Fibroblast of skin of scalp (primary cell): Measurements from ENCODE around the gene KCNT1.

Source experiments
- DNase-seq: peaks from one replicate; pipeline ENCODE4 v3.0.0-alpha.2; 2013

Gene KCNT1

DNA sequence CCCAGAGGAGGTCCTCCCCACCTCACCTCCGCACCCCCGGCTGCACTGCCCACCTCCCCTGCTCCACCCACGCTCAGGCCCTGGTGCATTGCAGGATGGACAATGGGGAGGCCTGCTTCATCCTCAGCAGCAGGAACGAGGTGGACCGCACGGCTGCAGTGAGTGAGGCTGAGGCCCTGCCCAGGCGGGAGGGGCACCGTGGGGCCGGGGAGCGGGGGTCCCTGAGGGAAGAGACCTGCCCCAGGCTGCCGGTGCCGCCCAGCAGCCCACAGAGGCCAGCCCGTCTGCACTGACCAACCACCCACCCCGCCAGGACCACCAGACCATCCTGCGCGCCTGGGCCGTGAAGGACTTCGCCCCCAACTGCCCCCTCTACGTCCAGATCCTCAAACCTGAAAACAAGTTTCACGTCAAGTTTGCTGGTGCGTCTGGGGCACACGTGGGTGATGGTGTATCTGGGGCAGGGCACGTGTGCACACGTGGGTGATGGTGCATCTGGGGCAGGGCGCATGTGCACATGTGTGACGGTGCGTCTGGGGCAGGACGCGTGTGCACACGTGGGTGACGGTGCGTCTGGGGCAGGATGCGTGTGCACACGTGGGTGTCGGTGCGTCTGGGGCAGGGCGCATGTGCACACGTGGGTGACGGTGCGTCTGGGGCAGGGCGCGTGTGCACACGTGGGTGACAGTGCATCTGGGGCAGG lies 66.7 kb downstream of the KCNT1 start:
- no peak for DNase-seq

DNA sequence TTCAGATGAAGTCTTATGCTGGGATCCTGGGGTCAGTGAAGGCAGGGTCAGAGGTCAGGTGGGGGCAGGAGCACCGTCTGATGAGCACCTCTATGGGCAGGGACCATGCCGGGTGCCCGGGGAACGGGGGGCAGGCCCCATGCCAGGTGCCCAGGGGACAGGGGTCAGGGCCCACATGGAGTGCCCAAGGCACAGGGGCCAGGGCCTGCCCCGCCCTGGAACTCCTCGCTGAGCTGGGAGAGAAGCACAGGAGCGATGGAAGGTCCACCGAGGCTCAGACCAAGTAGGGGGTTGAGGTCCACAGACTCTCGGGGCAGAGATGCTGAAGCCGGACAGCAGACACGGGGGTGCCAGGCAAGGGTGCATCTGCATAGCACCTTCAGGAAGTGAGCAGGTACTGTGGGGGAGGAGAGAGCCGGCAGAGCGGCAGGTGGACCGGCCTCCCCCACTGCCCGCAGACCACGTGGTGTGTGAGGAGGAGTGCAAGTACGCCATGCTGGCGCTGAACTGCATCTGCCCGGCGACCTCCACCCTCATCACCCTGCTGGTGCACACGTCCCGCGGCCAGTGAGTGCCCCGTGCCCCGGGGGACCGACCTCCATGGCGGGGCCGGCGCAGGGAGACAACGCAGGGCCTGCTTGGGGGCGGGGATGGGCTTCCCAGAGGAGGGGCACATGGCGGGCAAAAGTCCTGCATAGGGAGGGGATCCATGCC lies 67.7 kb downstream of the KCNT1 start:
- no peak for DNase-seq

GRCh38 chr9:135770203-135770535 lies 68.2 kb downstream of the KCNT1 start:
- DNase-seq, result no peak

DNA sequence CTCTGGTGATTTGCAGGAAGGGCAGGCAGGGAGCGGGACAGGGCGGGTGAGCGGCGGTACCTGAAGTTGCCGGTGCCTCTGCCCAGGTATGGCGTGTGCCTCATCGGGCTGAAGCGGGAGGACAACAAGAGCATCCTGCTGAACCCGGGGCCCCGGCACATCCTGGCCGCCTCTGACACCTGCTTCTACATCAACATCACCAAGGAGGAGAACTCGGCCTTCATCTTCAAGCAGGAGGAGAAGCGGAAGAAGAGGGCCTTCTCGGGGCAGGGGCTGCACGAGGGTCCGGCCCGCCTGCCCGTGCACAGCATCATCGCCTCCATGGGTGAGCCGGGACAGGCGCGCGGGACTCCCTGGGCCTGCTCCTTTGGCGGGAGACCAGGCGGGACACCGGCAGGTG lies 68.8 kb downstream of the KCNT1 start:
- DNase-seq, result no peak

- DNase-seq, result no peak
Measured at GRCh38 chr9:135771401-135772051, 69.5 kb downstream of the KCNT1 start.

GRCh38 chr9:135772056-135772646 lies 70.2 kb downstream of the KCNT1 start:
- DNase-seq, result no peak

DNA sequence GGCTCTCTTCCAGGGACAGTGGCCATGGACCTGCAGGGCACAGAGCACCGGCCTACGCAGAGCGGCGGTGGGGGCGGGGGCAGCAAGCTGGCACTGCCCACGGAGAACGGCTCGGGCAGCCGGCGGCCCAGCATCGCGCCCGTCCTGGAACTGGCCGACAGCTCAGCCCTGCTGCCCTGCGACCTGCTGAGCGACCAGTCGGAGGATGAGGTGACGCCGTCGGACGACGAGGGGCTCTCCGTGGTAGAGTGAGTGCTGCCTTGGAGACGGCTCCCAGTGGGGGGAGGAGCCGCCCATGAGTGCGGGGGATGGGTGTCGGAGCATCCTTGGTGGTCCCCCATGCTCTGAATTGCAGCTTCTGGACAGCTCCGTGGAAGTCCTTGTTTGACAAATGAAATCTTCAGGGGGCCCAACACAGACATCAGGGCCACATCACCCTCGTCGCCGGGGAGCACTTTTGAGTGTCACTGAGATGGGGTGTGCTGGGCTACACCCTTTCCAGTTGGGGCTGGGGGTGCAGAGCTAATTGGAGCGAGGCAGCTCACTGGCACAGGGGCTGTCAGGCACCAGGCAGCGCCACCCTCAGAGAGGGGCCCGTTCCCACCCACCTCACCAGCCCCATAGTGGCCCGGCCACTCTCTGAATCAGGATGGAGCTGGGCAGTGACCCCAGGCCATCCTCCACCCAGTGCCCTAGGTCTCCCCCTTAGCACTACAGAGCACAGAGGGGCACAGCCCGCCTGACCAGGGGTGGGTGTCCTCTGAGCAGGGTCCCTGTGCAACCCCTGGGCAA lies 70.9 kb downstream of the KCNT1 start:
- DNase-seq, result no peak

DNA sequence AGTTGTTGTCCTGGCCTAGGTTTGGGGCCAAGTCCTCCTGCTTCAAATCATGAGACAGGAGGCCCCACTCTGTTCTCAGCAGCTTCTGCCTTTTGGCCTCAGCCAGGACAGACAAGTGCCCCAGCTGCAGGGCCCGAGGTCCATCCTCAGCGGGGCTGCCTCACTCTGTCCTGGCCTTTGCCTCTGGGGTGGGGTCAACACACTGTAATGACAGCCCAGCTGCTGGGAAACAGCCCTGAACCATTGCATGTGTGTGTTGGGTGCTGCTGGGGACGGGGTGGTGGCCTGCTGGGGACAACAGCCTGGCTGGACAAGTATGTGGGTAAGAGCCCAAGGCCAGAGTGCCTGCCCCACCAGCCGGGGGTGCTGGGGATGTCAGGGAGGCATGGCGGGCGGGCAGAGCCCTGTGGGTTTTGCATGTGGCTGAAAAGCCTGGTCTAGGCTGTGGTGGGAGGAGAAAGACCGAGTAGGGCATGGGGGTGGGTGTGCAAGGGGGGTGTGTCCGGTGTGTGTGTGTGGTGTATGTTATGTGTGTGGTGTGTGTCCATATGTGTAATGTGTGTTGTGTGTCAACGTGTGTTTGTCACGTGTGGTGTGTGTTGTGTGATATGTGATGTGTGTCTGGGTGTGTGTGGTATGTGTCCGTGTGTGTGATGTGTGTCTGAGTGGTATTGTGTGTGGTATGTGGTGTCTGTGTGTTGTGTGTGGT lies 71.7 kb downstream of the KCNT1 start:
- no peak for DNase-seq

DNA sequence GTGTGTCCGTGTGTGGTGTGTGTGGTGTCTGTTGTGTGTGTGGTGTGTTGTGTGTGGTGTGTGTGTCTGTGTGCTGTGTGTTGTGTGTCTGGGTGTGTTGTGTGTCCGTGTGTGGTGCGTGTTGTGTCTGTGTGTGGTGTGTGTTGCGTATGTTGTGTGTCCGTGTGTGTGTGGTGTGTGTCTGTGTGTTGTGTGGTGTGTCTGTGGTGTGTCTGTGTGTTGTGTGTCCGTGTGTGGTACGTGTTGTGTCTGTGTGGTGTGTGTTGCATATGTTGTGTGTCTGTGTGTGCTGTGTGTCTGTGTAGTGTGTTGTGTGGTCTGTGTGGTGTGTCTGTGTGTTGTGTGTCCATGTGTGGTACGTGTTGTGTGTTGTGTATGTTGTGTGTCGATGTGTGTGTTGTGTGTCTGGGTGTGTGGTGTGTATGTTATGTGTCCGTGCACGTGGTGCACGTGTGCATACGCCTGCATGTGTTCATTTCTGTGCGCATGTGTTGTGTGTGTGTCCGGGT lies 72.3 kb downstream of the KCNT1 start:
- no peak for DNase-seq

DNA sequence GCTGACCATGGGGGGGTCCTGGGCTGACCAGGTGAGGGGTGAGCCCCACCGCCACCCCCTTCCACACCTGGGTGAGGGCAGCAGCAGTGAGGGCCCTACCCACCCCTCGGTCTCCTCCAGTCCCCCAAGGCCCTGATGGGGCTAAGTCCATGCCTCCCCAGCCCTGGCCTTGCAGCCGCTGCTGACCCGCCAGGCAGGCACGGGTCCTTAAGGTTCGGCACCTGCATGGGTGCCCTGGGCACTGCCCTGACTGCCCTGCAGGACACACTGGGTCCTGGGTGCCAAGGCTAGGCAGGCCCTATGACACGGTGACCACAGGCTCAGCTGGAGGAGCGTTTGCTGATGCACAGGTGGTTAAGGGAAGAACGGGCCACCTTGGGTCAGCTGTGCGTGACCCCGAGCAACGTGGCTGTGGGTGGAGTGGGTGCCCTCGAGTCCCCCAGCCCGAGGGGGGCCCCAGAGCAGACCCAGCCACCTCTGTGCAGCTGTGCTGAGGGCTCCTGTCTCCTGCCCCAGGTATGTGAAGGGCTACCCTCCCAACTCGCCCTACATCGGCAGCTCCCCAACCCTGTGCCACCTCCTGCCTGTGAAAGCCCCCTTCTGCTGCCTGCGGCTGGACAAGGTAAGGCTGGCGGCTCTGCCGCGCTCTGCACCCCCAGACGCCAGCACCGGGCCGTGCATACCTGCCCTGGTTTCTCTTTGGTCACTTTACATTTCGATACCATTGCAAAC lies 73.0 kb downstream of the KCNT1 start:
- DNase-seq, result no peak

DNA sequence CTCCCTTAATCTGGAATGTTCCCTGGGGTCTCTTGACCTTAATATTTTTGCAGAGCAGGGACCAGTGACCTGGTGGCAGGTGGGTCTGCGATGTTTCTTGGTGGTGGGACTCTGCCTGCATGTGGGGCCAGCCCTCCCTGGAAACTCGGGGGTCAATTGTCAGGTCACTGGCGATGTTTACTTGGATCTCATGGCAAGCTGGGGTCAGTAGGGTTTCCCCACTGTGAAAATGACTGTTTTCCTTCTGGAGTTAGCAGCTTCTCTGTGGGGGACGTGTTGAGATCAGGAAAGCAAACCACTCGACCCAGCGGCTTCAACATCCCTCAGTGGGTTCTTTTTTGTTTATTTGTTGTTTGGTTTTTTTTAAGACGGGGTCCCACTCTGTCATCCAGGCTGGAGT lies 73.9 kb downstream of the KCNT1 start:
- no peak for DNase-seq

GRCh38 chr9:135776893-135777622 lies 75.1 kb downstream of the KCNT1 start:
- DNase-seq, result no peak

GRCh38 chr9:135777623-135778177 lies 75.7 kb downstream of the KCNT1 start:
- DNase-seq, result no peak

DNA sequence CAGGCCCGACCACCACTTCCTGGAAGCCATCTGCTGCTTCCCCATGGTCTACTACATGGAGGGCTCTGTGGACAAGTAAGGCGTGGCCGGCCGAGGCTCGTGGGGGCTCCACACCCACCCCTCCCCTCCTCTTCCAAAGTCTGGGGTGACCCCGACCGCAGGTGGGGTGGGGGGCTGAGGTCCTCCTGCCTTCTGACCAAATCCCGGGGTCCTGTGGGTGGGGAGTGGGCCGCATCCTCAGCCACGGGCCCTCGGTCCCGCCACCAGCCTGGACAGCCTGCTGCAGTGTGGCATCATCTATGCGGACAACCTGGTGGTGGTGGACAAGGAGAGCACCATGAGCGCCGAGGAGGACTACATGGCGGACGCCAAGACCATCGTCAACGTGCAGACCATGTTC lies 76.4 kb downstream of the KCNT1 start:
- DNase-seq, result no peak

DNA sequence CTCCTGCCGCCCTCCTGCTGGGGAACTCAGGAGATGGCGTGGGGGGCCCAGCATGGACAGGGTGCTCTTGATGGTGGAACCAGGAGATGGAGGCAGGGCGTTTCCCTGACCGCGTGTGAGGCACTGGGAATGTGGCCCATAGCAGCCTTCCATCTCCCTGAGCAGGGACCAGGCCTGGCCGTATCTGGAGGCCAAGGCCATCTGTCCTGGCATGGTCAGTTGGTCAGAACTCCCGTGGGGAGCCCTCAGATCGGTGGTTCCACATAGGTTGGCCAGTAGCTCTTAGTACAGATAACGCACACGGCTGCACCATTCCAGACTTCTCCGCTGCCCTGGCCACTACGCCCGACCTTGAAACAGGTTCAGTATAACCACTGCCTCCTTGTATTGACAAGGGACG lies 77.6 kb downstream of the KCNT1 start:
- no peak for DNase-seq

DNA sequence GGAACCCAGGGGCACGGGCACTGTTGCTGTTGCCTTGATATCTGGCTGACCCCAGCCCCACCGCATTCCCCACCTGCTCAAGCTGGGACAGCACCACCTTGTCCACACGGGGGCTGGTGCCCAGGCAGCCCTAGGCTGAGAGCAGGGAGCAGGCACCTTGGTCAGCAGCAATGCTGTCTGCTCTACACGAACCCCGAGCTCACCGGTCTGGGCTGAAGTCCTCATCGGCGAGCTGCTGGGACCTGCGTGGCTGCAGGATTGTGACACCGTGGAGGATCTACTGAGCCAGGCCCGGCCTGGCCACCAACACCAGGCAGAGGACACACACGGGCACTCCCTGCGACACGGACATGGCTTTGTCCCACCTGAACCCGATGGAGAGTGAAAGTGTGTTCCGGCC lies 78.1 kb downstream of the KCNT1 start:
- no peak for DNase-seq

GRCh38 chr9:135780626-135781025 lies 78.6 kb downstream of the KCNT1 start:
- no peak for DNase-seq

- no peak for DNase-seq
Measured at GRCh38 chr9:135782946-135783345, 81.0 kb downstream of the KCNT1 start.

DNA sequence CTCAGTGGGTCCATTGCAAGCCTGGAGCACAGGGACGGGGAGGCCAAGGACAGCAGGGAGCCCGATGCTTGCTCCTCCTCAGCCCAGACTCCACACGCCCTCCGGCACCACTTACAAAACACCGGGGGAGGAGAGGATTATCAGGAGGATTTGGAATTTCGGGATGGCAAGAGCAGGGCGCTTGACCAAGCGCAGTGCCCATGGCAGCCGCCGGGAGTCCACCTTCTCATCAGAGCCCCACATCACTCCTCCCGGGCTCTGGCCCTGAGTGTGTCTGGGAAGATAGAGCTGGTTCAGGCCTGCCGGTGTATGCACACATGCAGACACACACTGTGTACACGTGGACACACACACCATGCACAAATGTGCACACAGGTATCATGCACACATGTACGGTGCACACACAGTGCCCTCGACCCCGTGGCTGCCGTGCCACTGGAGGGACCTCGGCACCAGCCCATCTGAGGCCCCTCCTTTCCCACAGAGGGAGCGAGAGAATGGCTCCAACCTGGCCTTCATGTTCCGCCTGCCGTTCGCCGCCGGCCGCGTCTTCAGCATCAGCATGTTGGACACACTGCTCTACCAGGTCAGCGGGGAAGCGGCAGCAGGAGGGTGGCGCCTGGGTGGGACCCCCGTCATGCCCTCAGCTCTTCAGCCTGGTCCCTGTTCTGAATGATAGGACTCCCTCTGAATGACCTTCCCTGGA lies 81.7 kb downstream of the KCNT1 start:
- DNase-seq, result no peak
